Parietal lobe (tissue), 1 donor: ENCODE results near the gene OXT. TPM values are rescaled to one million over a fixed set of nuclear protein-coding genes. Genes with fewer than 3 reads are reported as not detected.

ENCODE experiments used
- total RNA-seq: library from RNA; depleted of rRNA; stranded (reverse); fragments of >200 nt; gene quantifications from one replicate; pipeline ENCODE4 v1.2.3, GENCODE V29; 2014

Gene OXT
- total RNA-seq, result not detected

DNA sequence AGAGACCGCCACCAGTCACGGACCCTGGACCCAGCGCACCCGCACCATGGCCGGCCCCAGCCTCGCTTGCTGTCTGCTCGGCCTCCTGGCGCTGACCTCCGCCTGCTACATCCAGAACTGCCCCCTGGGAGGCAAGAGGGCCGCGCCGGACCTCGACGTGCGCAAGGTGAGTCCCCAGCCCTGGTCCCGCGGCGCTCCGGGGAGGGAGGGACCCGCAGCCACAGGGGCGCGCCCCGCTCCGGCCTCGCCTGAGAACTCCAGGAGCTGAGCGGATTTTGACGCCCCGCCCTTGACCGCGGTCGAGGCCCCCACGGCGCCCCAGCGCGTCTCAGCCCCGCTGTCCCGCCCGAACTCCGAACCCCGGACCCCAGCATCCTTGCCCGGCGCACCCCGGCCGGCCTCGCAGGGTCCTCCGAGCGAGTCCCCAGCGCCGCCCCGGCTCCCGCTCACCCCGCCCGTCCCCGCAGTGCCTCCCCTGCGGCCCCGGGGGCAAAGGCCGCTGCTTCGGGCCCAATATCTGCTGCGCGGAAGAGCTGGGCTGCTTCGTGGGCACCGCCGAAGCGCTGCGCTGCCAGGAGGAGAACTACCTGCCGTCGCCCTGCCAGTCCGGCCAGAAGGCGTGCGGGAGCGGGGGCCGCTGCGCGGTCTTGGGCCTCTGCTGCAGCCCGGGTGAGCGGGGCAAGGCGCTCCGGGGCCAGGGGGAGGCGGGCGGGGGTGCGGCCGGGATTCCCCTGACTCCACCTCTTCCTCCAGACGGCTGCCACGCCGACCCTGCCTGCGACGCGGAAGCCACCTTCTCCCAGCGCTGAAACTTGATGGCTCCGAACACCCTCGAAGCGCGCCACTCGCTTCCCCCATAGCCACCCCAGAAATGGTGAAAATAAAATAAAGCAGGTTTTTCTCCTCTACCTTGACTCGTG, at the start of gene OXT:
OXT (plus strand) TSS at position 11 of the 920 bp plus-strand sequence; CDS start at position 47, 36 bp downstream.

DNA sequence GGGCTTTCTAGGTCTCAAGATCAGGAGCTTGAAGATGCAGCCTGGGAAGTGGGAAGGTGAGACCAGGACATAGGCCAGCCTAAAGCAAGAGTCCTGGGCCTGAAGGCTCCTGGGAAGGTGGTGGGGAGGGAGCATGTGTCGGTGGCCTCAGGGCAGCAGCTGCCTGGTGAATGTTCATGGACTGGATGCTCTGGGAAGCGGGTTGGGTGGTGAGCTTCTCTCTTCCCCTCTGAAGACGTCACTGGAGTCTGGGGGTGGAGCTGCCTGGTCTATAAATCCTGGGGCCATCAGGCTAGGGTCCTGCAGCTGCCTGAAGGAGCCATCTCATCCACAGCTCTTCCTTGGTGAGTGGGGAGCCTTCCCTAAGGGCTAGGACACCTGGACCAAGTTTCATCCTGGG, 28.1 kb upstream of the OXT start, which contains the start of gene GNRH2:
GNRH2 (plus strand) TSS at position 301 of the 400 bp plus-strand sequence. CDS start 793 bp downstream, outside the sequence.

DNA sequence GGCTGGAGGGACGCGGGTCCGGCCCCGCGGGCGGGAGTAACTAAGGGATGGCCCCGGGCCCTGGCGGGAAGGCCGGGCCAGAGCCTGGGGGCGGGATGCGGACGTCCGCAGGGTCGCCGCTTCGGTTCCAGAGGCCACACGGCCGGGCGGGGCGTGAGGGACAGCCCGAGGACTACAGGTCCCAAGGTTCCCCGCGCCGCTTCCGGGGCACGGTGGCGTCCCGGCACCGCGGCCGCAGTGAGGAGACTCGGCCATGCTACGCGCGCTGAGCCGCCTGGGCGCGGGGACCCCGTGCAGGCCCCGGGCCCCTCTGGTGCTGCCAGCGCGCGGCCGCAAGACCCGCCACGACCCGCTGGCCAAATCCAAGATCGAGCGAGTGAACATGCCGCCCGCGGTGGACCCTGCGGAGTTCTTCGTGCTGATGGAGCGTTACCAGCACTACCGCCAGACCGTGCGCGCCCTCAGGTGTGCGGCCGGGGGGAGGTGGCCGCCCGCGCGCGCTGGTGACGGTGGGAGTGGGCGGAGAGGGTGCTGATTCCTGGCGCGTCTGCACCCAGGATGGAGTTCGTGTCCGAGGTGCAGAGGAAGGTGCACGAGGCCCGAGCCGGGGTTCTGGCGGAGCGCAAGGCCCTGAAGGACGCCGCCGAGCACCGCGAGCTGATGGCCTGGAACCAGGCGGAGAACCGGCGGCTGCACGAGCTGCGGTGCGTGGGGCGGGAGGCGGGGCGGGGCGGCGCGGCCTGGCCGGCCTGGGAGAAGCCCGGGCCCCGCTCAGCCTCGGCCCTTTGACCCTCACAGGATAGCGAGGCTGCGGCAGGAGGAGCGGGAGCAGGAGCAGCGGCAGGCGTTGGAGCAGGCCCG, 25.4 kb upstream of the OXT start, which contains the start of gene MRPS26:
MRPS26 (plus strand) TSS at position 237 of the 861 bp plus-strand sequence; CDS start at position 254, 17 bp downstream.

DNA sequence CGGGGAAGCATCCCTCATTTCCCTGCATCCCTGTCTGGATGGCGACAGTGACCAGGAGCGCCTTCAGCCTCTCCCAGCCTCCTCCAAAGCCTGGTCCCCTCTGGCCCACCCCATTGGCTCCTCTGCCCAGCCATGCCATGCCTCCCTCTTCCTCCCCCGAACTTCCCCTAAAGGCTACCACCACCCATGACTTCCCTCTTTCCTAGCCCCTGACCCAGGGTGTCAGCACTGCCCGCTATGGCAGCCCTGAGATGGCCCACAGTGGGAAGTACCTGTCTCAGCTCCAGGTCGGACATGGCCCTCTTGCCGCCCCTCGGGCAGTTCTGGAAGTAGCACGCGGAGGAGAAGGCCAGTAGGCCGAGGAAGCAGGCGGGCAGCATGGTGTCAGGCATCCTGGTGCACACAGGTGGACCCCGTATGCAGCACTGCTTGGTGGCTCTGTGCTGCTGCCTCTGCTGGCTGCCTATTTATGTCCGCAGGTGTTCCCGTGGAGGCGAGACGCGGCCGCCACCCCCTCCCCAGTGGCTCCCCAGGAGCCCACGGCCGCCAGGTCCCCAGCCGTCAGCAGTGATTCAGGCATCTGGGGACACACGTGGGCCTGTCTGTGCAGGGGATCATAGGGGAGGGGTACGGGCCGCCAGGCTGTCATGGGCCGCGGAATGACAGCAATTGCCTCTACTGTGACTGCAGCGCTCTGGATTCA, 13.0 kb downstream of the OXT start, which contains the start of gene AVP:
AVP (minus strand) TSS at position 442 of the 703 bp plus-strand sequence; CDS start at position 392, 50 bp downstream.

Other genes with a start within 250 kb of the OXT start
- 32.9 TPM for gene PCED1A, start 231.0 kb upstream of the OXT start, total RNA-seq
- gene VPS16, start 230.9 kb upstream of the OXT start, total RNA-seq, result 62.6 TPM
- gene PTPRA, start 198.1 kb upstream of the OXT start, total RNA-seq, result 117 TPM
- gene GNRH2, start 28.0 kb upstream of the OXT start, total RNA-seq, result 2.2 TPM
- 27.5 TPM for gene MRPS26, start 25.6 kb upstream of the OXT start, total RNA-seq
- gene AVP, start 13.1 kb downstream of the OXT start, total RNA-seq, result not detected
- gene FASTKD5, start 88.2 kb downstream of the OXT start, total RNA-seq, result 22.8 TPM
- gene UBOX5, start 88.2 kb downstream of the OXT start, total RNA-seq, result 4.7 TPM
- 18.8 TPM for gene LZTS3, start 101.9 kb downstream of the OXT start, total RNA-seq
- gene DDRGK1, start 133.1 kb downstream of the OXT start, total RNA-seq, result 40.4 TPM
- gene ITPA, start 137.9 kb downstream of the OXT start, total RNA-seq, result 31.0 TPM
- gene SLC4A11, start 167.6 kb downstream of the OXT start, total RNA-seq, result not detected